AG09319 (cell line): ENCODE data around the gene KCNAB1.

Source experiments
- DNase-seq: peaks from one replicate; pipeline ENCODE4 v3.0.0-alpha.2; 2010; ENCODE audit warnings: low read depth; ENCODE audit errors: extremely low read depth
- TF ChIP-seq, protein P1 (sequence below): IDR thresholded peaks from 2 replicates; pipeline ENCODE4 v1.5.1; 2011; ENCODE audit warnings: low read depth, mild to moderate bottlenecking, inconsistent platforms, low read length, moderate library complexity

KCNAB1 gene

GRCh38 chr3:156539802-156540201 lies 419.4 kb downstream of the KCNAB1 start:
- TF ChIP-seq, protein P1, sequence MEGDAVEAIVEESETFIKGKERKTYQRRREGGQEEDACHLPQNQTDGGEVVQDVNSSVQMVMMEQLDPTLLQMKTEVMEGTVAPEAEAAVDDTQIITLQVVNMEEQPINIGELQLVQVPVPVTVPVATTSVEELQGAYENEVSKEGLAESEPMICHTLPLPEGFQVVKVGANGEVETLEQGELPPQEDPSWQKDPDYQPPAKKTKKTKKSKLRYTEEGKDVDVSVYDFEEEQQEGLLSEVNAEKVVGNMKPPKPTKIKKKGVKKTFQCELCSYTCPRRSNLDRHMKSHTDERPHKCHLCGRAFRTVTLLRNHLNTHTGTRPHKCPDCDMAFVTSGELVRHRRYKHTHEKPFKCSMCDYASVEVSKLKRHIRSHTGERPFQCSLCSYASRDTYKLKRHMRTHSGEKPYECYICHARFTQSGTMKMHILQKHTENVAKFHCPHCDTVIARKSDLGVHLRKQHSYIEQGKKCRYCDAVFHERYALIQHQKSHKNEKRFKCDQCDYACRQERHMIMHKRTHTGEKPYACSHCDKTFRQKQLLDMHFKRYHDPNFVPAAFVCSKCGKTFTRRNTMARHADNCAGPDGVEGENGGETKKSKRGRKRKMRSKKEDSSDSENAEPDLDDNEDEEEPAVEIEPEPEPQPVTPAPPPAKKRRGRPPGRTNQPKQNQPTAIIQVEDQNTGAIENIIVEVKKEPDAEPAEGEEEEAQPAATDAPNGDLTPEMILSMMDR: no peak
- no peak for DNase-seq

DNA sequence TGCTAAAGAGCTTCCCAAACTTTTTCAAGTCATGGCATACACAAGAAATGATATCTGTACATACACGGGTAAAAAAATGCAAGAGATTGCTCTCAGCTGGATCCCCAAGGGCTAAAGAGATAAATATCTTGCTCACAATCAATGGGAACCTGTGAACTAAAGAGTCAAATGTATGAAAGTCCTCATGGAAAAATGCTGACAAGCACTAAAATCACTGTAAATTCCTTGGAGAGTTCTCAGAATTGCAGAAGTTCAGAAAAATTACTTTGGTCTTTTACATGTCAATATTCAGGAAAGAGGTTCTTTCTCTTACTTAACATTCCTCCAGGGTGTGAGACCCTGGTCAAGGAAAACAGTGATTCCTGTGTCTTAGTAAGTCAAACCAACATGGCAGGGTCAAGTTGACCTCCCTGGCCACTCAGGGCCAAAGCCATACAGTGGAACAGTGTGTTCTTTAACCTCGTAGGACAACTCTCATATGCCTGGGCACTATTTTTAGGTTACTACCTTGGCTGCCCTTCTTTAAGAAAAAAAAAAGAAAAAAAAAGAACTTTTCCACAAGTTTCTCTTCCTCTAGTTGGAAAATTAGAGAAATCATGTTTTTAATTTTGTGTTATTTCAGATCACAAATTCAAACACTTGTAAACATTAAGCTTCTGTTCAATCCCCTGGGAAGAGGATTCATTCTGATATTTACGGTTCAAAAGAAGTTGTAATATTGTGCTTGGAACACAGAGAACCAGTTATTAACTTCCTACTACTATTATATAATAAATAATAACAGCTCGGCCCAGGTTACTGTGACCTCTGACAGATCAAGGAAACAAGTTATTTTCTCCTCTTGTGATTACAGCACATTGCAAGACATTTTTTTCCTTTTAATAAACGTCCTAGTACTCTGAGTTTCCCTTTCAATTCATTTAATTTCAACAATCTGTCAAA lies 422.0 kb downstream of the KCNAB1 start:
- DNase-seq: no peak
- TF ChIP-seq, protein P1: no peak

- TF ChIP-seq, protein P1: no peak
- DNase-seq: no peak
These were observed 422.7 kb downstream of the KCNAB1 start for GRCh38 chr3:156543043-156543555.

GRCh38 chr3:156547637-156548036 lies 427.3 kb downstream of the KCNAB1 start:
- DNase-seq: no peak

DNA sequence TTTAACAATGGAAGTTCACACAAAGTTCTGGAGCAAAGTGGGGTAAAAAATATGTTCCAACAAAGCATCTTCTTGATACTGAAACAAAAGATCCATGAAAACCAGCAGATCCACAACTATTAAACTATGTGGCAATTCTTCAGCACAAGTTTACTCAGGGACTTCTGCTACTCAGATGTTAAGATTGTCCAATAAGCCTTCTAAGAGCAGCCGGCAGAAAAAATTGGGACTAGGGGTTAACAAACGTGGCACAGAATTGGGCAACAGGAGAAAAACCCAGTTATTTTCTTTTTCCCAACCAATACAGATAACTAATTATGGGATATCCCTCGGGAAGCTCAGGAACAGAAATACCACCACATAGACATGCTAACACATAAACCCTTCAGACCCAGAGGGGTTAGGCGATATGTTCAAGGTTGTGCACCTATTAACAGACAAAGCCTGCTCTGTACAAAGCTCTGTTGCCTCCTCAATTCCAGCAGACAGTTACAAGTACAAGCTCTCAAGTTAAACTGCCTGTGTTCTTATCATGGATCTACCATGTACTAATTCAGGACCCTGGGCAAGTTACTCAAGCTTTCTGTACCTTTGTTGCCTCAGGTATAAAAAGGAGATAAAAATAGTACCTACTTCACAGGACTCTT lies 427.8 kb downstream of the KCNAB1 start:
- DNase-seq: no peak
- TF ChIP-seq, protein P1: no peak

More at GRCh38 chr3:156547637-156548036, 427.3 kb downstream of the KCNAB1 start:
- TF ChIP-seq, protein P1: no peak

GRCh38 chr3:156548902-156549301 lies 428.5 kb downstream of the KCNAB1 start:
- DNase-seq: no peak
- TF ChIP-seq, protein P1: no peak

DNA sequence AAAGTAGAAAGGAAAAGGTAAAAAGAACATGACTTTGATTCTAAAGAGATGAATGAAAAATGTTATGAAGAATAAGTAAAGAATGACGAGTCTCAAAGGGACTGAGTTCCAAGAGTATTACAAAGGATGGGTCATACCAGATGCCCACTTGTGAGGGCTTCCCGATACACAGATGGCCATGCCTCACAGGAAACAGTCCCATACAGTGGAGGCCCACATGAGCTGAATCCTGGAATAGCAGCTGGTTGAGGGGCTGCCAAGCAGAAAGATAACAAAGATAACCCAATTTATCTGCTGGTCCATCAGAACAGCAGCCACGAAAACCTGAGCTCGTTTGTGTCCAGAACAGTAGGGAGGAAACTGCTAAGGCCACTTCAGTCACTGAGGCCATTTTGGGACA lies 430.9 kb downstream of the KCNAB1 start:
- TF ChIP-seq, protein P1: no peak
- no peak for DNase-seq
